HL-60 (cell line): ENCODE results near the gene KLK10.

Experiments
- GABPA ChIP-seq: IDR thresholded peaks from 2 replicates; pipeline ENCODE4 v1.6.1; 2012; ENCODE audit warnings: low read depth
- POLR2AphosphoS5 ChIP-seq: IDR thresholded peaks from 2 replicates; pipeline ENCODE4 v1.6.1; 2012; ENCODE audit warnings: low read depth
- REST ChIP-seq: IDR thresholded peaks from 2 replicates; pipeline ENCODE4 v1.6.1; 2012; ENCODE audit warnings: low read depth; ENCODE audit not compliant: insufficient replicate concordance
- TF ChIP-seq, protein P1 (sequence below): IDR thresholded peaks from one replicate; pipeline ENCODE4 v1.5.1; 2011; ENCODE audit warnings: low read length, control low read depth, inconsistent platforms; ENCODE audit not compliant: insufficient read depth

DNA sequence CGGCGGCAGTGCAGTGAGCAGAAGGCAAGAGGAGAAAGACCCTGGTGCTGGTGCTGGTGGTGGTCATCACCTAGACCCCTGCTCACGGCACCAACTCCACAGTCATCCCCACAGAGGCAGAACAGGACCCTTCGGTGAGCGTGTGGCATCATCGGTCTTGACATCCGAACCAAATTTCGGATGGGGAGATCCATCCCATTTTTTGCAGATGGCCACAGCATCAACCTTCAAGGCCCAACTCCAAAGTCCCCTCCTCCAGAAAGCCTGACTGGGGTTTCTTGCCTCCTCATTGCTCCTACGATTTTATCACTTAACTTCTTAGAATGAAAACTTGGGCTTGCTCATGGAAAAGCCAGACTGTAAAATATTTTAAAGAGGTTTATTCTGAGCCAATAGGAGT lies 24.0 kb upstream of the KLK10 start:
- TF ChIP-seq, protein P1, sequence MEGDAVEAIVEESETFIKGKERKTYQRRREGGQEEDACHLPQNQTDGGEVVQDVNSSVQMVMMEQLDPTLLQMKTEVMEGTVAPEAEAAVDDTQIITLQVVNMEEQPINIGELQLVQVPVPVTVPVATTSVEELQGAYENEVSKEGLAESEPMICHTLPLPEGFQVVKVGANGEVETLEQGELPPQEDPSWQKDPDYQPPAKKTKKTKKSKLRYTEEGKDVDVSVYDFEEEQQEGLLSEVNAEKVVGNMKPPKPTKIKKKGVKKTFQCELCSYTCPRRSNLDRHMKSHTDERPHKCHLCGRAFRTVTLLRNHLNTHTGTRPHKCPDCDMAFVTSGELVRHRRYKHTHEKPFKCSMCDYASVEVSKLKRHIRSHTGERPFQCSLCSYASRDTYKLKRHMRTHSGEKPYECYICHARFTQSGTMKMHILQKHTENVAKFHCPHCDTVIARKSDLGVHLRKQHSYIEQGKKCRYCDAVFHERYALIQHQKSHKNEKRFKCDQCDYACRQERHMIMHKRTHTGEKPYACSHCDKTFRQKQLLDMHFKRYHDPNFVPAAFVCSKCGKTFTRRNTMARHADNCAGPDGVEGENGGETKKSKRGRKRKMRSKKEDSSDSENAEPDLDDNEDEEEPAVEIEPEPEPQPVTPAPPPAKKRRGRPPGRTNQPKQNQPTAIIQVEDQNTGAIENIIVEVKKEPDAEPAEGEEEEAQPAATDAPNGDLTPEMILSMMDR = no peak
- TF ChIP-seq POLR2AphosphoS5 (no peak), REST (no peak), GABPA (no peak)
